Head of caudate nucleus (tissue), 42 donors: ENCODE results near the gene GLB1L3.
"Not testable (repeated sequence)": the region's sequence is repeated elsewhere in the genome, so short reads cannot be mapped to it uniquely, and the experiment has no call there.

Experiments
- DNase-seq, 42 donors: peaks; one replicate each; pipeline versions ENCODE4 v3.0.0 to v3.0.0-alpha.2; 2020 to 2021; ENCODE audit warnings: mixed read lengths in 7 of 42
- intact Hi-C: fragments of 100-400 bp; cut with DNase I; formaldehyde crosslinking; loops from one replicate; pipeline ENCODE4 v1.15.0; 2022

The GLB1L3 gene

DNA sequence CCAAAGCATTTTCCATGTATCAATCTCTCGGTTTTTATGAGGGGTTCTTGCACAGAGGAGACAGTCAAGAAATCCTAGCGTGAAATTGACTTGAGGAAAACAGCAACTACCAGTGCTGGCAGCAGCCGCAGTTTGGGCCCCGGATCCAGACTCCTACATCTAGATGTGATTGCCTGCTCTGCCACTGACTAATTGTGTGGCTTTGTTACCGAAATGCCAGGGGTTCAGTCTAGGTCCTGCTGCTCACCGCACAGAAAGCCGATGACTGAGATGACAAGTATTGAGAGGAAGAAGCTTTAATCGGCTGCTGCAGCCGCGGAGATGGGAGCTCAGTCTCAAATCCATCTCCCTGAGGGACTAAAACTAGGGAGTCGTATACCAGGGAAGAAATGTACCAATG is 8.2 kb upstream of the GLB1L3 start:
- intact Hi-C loops = no loop called here

DNA sequence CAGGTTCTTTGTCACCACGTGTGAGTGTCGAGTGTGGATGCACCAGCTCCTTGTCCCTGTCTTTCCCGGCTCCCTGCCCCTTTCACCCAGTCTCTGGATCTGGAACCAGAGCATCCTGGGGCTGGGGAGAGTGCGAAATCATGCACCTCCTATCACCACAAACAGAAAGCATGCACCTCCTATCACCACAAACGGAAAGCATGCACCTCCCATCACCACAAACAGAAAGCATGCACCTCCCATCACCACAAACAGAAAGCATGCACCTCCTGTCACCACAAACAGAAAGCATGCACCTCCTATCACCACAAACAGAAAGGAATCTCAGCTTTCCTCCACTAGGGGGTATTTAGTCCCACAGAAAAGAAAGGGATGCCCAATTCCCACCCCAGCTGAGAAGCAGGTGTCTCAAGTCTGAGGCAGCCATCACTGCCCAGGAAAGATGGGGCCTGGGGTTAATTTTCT is 5.9 kb upstream of the GLB1L3 start:
- intact Hi-C loops = no loop called here
- no peak for DNase-seq

More for the DNA sequence above, 8.2 kb upstream of the GLB1L3 start:
- DNase-seq = no peak

DNA sequence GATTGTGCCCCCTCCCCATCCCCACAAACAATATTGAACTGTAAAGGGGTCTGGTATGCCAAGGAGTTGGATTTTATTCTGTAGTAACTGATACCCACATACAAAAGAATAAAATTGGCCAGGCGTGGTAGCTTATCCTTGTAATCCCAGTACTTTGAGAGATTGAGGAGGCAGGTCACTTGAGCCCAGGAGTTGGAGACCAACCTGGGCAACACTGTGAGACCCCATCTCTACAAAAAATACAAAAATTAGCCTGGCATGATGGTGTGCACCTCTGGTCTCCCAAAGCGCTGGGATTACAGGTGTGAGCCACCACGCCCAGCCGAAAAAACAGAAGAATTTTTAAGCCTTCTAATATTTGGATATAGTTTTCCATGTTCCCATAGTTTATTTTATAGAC is 4.2 kb upstream of the GLB1L3 start:
- intact Hi-C loops = no loop called here
- no peak for DNase-seq

DNA sequence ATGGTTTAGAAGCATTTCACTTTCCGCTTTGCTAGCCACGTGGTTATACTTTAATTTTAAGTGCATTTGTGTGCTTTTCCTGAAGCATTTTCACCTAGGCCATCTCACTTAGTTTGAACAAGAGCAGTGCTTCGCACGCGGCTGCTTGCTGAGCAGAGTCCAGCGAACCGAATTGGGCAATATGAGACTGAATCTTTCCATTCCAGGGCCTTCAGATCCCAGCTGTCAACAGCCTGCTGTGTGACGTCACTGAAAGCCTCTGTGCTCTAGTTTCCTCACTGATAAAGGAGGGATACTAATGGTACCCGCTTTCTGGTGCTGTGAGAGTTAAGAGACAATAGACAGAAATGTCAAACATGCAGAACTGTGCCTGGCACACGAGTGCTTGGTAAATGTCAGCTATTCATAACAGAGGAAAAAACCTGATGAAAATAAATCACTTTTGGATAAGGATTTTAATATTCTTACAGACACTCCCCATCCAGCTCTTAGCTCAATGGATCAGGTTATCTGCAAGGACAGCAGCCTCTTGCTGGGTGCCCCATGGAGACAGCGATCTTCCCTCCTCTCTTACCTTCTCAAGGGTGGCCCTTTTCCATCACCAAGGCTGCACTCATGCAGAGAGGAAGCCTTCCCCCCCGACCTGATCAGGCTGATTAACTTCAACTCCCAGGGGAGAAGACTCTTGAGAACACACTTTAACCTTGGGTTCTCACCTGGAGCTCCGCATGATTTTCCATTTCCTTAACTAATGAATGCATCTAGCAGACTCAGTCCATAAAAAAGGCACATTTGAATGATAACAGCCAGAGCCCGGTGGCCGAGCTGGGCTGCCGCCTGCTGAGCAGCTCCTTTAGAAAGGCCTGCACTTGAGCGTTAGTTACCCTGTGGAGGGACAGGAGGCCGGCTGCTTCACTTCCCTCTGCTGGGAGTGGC is 3.5 kb upstream of the GLB1L3 start:
- peak in 2 of 42 donors; percentile 5 to 24 for DNase-seq
- intact Hi-C loops = no loop called here

DNA sequence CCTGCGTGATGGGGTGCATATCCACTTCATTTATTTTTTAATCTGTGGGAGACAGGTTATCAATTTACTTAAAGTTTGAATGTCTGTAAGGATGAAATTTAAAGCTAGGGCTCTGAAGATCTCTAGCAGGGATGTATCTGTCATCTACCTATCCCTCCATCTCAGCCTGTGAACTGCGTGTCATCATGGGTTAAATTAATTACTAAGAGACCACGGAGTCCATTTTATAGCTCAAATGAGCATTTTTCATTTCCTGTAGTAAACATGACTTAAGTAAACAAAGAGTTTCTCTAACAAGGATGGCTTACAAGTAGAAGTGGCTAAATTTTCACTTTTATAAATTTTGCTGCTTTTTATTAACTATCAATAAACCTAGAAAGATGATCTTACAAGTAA is 2.9 kb upstream of the GLB1L3 start:
- no peak for DNase-seq

DNA sequence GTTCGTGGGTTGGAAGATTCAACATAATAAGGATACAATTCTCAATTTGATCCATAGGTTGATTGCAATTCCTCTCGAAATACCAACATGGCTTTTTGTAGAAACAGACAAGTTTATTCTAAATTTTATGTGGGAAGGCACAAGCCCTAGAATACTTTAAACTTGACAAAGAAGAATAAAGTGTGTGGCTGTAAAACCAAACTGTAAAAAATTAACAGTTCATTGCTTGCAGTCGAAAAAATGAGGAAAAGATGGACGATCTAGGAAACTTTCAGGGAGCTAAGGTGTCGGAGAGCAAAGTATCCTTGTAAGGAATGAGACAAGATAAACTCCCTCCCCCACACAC is 1.0 kb upstream of the GLB1L3 start:
- DNase-seq = no peak
- intact Hi-C loops = no loop called here

More for the DNA sequence above, 2.9 kb upstream of the GLB1L3 start:
- intact Hi-C loops = no loop called here

DNA sequence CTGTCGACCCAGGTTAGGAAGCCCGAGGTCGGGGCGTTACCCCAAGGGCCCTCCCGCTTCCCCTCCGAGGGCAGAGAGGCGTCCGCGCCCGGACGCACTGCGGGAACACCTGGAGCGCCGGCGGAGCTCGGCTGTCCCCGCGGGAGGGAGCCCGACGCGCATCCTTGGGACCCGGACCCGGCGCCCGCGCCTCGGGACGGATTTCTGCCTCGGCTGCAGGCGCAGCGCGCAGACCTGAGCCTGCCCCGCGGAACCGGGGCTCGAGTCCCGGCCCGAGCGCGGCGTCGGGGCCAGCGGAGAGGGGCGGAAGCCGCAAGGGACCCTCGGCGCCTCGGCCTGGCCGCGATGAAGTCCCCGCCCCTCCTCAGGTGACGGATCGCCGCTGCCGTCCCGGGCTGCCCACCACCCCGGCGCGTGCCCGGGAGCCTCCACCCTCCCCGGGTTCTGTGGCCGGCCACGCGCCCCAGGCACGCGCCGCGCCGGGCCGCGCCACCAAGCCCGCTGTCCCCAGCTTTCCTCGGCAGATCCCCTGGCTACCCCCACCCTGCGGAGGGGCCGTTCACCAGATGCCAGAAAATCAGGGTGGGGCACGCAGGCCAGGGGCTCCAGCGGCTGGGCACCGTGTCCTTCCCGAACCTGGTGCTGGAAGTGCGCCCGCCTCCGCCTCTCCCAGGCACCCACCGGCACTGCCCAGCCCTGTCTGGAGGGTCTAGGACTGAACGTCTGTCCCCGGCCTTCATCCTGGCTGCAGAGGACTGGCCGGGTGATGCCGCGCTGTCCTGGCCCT is 410 bp downstream of the GLB1L3 start:
- peak in 20 of 42 donors; percentile 7 to 61 (median 38) for DNase-seq
- intact Hi-C loops = no loop called here

DNA sequence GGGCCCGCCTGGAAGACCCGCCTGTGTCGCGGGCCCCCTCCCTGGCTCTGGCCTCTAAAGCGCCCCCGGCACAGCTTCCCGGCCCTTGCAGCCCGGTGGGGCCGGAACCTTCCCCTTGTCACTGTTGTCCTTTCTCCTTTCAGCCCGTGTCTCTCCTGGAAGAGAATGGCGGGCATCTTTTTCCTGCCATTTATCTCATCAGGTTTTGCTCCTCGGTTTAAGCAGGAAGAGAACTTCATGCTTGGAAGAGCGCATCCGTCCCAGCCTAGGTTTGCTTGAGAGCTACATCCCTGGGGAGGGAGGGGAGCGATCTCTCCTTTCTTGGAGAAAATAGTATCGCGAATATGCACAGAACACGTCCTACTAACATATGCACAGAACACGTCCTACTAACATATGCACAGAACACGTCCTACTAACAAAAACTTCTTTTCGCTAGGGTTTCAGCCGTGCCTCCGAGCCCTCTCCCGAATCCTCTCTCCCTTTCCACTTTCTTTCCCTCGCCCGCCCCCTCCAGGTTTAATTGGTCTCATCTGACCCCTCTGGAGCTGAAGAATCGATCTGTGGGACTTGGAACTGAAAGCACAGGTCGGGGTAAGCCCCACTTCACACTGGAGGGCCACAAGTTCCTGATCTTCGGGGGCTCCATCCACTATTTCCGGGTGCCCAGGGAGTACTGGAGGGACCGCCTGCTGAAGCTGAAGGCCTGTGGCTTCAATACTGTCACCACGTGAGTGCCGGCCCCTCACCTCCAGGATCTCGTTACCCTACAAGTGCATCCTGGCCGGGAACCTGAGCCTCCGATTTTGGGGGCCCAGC is 1.2 kb downstream of the GLB1L3 start:
- DNase-seq = peak in 11 of 42 donors; percentile 6 to 59 (median 29)
- intact Hi-C loops = no loop called here

DNA sequence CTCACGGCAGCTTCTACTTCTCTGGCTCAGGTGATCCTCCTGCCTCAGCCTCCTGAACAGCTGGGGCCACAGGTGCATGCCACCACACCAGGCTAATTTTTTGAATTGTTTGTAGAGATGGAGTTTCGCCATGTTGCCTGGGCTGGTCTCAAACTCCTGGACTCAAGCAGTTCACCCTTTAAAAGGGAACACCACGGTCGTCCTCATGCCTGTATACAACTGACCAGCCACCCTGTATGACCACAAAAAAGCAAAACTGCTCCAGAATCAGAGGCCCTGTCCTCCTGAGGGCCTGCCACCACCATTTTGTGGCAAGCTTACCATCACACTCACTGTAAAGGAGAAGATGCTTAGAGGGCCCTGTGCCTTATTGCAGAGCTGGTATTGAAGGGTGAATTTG is 2.2 kb downstream of the GLB1L3 start:
- DNase-seq = peak in 2 of 42 donors; percentile 12 to 13
- intact Hi-C loops = no loop called here

DNA sequence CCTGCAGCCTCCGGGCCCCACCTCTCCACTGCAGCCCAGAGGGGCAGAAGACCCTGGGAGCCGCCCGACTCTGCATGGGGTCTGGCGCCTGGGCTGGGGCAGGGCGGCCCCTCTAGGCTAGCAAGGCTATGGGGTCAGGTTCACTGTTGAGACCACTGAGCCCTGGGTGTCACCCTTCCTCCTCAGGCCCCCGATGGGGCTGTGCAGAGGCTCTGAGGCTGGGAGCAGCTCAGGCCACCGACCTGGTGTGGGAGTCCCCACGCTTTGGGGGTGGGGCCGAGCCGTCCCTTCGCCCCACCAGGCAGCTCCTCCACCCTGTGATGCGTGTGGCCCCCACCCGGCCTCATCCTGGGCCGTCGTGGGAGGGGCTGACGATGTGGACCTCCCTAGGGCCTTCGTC is 5.5 kb downstream of the GLB1L3 start:
- DNase-seq, intact Hi-C loops: not testable (repeated sequence)

DNA sequence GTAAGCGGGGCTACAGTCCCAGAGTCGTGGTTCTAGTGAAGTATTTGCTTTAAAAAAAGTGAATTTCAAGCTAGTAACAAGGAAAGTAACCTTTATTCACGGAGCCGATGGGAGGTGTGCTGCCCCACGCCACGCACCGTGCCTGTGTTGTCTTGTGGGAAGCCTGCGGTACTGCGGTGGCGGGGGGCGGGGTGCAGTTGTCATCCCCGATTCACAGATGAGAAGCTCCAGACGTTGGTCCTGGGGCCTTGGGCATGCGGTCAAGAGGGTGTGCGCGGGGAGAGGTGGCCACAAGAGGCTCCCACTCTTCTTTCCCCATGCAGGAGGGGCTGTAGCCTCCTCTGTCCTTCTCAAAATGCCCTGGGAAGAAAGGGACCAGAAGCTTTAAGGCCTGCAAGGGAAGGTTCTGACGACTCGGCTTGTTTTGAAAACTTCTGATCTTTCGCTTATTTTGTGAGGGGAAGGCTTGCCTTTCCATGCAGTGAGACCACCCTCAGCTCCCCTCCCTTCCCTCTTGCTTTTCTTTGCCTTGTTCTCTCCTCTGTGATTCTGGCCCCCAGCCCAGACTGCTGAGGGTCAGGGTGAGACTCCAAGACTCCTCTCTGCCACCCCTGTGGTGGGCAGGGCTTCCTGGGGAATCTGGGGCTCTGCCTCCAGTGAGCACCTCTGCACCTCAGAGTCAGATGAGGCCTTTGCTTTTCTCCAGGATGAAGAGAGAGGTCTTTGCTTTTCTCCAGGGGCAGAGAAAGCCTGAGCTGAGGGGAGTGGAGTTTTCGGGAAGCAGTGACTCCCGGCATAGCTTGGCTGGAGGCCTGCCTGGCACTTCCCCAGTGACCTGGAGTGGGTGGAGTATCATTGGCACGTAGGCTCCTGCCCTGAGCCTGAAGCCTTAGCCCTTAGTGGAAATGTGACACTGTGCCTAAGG is 6.2 kb downstream of the GLB1L3 start:
- peak in 1 of 42 donors; percentile 18 for DNase-seq
- intact Hi-C loops = no loop called here

DNA sequence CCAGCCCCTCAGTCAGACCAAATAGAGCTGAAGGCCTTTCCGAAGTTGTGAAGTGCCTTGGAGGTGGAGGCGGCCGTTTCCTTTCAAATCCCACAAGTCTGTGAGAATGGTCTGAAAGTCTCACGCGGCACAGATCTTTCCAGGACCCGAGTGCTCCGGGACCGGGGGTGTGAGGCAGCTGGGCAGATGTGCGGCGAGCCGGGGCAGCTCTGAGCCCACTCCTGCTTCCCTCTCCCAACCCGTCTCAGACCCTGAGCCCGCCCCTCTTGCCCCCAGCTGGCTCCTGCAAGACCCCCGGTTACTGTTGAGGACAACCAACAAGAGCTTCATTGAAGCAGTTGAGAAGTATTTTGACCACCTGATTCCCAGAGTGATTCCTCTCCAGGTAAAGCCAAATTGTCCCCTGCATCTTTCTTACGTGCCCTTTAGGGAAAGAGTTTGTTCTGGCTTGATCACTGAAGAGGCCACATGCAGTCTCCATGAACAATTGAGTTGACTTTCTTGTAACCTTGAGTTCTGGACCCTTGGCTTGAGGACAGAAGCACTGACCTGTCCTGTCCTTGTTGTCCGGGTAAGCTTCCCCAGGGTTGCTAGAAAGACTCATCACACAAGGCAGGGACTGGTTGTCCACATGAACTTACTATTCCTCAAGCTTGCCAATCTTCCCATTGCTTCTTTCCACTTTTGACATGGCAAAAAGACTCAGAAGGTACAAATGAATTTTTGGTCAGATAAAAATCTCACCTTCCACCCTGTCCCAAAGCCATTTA is 7.5 kb downstream of the GLB1L3 start:
- intact Hi-C loops = no loop called here
- peak in 1 of 42 donors; percentile 22 for DNase-seq

DNA sequence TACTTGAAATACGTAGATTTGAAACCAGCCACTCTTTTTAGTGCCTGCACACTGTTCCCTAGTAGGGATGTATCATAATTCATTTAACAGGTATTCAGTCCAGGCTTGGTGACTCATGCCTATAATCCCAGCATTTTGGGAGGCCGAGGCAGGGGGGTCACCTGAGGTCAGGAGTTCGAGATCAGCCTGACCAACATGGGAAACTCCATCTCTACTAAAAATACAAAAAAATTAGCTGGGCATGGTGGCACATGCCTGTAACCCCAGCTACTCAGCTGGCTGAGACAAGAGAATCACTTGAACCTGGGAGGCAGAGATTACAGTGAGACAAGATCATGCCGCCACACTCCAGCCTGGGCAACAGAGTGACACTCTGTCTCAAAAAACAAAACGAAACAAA is 8.2 kb downstream of the GLB1L3 start:
- intact Hi-C loops = not testable (repeated sequence)
- peak in 1 of 42 donors; percentile 10 for DNase-seq

DNA sequence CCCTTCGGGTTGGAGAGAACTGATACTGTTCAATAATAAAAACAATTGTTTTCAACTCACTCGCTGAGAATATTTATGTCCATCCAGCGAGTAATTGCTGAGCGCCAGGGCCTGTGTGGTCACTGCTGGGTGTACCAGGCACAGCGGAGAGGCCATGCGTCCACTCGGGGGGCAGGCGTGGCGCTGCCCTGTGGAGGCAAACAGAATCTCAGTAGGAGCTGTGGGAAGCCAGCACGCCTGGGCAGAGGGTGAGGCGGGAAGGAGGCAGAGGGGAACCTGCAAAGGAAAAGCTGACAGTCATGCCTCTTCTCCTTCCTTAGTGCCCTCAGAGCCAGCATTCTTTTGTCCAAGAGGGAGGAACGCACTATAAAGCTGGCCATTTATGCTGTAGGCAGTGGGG is 11.4 kb downstream of the GLB1L3 start:
- intact Hi-C loops = no loop called here
- DNase-seq = peak in 1 of 42 donors; percentile 39

DNA sequence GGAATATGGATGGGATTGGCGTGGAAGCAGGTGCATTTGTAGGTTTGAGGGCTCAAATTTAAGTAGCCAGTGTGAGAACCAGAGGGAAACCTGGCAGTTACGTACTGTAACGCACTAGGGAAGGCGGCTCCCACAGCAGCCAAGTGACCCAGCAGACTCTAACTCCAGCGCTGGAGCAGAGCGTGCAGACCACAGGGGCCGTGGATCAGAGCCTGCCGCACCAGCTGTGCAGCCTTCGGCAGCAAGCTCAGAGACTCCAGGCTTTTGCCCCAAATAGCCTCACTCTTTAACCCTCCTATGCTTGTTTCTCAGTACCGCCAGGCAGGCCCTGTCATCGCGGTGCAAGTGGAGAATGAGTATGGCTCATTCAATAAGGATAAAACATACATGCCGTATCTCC is 12.3 kb downstream of the GLB1L3 start:
- DNase-seq = peak in 1 of 42 donors; percentile 16
- intact Hi-C loops = no loop called here

DNA sequence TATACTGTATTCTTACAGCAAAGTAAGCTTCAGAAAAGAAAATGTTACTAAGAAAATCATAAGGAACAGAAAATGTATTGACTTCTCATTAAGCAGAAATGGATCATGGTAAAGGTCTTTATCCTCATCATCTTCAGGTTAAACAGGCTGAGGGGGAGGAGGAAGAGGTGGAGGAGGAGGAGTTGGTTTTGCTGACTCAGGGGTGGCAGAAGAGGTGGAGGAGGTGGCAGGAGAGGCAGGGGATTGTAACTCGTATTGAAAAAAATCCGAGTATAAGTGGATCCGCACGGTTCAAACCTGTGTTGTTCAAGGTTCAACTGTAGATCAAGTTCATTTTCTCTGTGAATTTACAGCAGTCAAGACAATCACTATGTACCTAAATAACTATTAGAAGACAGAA is 13.0 kb downstream of the GLB1L3 start:
- intact Hi-C loops = no loop called here
- DNase-seq = no peak

DNA sequence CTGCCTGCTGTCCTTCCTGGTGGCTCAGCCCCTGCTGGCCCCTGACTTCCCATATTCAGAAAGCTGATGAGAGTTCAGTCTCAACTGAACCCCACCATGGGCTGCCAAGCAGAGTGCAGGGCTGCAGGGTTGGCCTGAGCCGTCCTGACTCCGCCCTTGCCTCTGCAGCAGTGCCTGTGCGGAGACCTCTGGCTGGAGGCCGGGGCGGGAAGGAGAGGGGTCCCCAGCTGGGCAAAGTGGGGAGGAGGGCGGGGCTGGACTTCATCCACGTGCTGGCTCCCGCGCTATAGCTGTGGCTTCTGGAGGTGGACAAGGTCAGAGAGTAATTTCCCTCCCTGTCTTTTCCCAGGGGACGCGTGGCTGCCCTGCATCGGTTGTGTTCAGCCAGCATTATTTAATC is 13.6 kb downstream of the GLB1L3 start:
- intact Hi-C loops = no loop called here
- peak in 1 of 42 donors; percentile 33 for DNase-seq
